ENCODE data around the gene AGPAT4.

DNA sequence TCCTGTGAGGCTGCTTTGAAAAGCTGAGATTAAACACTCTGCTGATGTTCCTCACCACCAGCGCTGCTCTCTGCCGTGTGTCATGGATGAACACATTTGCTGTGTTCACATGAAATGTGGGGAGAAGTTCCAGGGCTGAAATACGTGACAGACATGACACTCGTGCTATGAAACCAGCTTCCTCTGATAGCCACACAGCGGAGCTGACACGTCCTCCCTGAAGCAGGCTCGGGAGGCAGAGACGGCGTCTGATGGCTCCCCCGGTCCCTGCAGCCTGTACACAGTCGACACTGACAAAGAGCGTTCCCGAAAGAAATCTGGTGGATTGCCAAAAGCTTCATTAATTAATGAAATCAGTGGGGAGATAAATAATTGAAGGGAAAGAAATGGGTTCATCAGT is 17.5 kb downstream of the AGPAT4 start:
- TF ChIP-seq, protein P1, sequence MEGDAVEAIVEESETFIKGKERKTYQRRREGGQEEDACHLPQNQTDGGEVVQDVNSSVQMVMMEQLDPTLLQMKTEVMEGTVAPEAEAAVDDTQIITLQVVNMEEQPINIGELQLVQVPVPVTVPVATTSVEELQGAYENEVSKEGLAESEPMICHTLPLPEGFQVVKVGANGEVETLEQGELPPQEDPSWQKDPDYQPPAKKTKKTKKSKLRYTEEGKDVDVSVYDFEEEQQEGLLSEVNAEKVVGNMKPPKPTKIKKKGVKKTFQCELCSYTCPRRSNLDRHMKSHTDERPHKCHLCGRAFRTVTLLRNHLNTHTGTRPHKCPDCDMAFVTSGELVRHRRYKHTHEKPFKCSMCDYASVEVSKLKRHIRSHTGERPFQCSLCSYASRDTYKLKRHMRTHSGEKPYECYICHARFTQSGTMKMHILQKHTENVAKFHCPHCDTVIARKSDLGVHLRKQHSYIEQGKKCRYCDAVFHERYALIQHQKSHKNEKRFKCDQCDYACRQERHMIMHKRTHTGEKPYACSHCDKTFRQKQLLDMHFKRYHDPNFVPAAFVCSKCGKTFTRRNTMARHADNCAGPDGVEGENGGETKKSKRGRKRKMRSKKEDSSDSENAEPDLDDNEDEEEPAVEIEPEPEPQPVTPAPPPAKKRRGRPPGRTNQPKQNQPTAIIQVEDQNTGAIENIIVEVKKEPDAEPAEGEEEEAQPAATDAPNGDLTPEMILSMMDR (IDR thresholded peaks at IDR 0.05): no peak
- TF ChIP-seq POLR2A (IDR thresholded peaks at IDR 0.05): no peak
